Osteocyte (in vitro differentiated cells): ENCODE measurements around the gene FBXL13. TPM values are rescaled to one million over a fixed set of nuclear protein-coding genes. Genes with fewer than 3 reads are reported as not detected.

ENCODE experiments used
- DNase-seq: peaks from one replicate; pipeline ENCODE4 v3.0.0; 2021; ENCODE audit warnings: mixed read lengths; ENCODE audit not compliant: unreplicated experiment; ENCODE audit errors: extremely low spot score
- H3K27ac Mint-ChIP-seq: one replicate; pipeline ENCODE4 v1.8.0; 2021; ENCODE audit warnings: mild to moderate bottlenecking, mixed read lengths; ENCODE audit not compliant: unreplicated experiment
- H3K27me3 Mint-ChIP-seq: one replicate; pipeline ENCODE4 v1.8.0; 2021; ENCODE audit warnings: mixed read lengths; ENCODE audit not compliant: unreplicated experiment
- H3K36me3 Mint-ChIP-seq: one replicate; pipeline ENCODE4 v1.8.0; 2021; ENCODE audit warnings: mixed read lengths; ENCODE audit not compliant: unreplicated experiment
- H3K4me1 Mint-ChIP-seq: one replicate; pipeline ENCODE4 v1.8.0; 2021; ENCODE audit warnings: mixed read lengths; ENCODE audit not compliant: unreplicated experiment
- H3K4me3 Mint-ChIP-seq: one replicate; pipeline ENCODE4 v1.8.0; 2021; ENCODE audit warnings: mild to moderate bottlenecking, moderate library complexity, mixed read lengths; ENCODE audit not compliant: unreplicated experiment
- H3K9me3 Mint-ChIP-seq: one replicate; pipeline ENCODE4 v1.8.0; 2021; ENCODE audit warnings: mixed read lengths; ENCODE audit not compliant: unreplicated experiment
- CTCF ChIP-seq: fragments of 200-600 bp; sonication (generic); IDR thresholded peaks from 2 replicates; pipeline ENCODE4 v1.5.0; 2021; ENCODE audit warnings: antibody characterized with exemption, mild to moderate bottlenecking, moderate library complexity
- total RNA-seq: library from RNA; stranded (reverse); gene quantifications from 2 replicates; pipeline ENCODE4 v1.2.1, GENCODE V29; 2021

The FBXL13 gene
- total RNA-seq, 1 donor from 2014 or later = 0.83 TPM

GRCh38 chr7:102859084-102859798 lies 215.4 kb downstream of the FBXL13 start:
- Mint-ChIP-seq H3K4me1 (peaks cover 29% of the 10 kb centered on the region), H3K27ac (peak overlapping the region; percentile 80), H3K4me3 (no peak overlapping the region), H3K9me3 (no peaks in the 10 kb centered on the region), H3K27me3 (no peaks in the 10 kb centered on the region), H3K36me3 (no peaks in the 10 kb centered on the region)
- DNase-seq = no peak
- no peak for TF ChIP-seq CTCF

- DNase-seq = no peak
- peaks cover 10% of the 10 kb centered on the region for H3K36me3 Mint-ChIP-seq
- H3K4me1 Mint-ChIP-seq = peaks cover 23% of the 10 kb centered on the region
- H3K27me3 Mint-ChIP-seq = no peaks in the 10 kb centered on the region
- H3K4me3 Mint-ChIP-seq = no peak overlapping the region
- H3K27ac Mint-ChIP-seq = no peak overlapping the region
- peaks cover 12% of the 10 kb centered on the region for H3K9me3 Mint-ChIP-seq
- no peak for TF ChIP-seq CTCF
Measured at GRCh38 chr7:102856036-102856435, 218.6 kb downstream of the FBXL13 start.

GRCh38 chr7:102849538-102849937 lies 225.1 kb downstream of the FBXL13 start:
- Mint-ChIP-seq H3K9me3 (peaks cover 12% of the 10 kb centered on the region), H3K4me1 (no peaks in the 10 kb centered on the region), H3K36me3 (peaks cover 10% of the 10 kb centered on the region), H3K4me3 (no peak overlapping the region), H3K27me3 (no peaks in the 10 kb centered on the region), H3K27ac (no peak overlapping the region)
- no peak for TF ChIP-seq CTCF
- DNase-seq = no peak

GRCh38 chr7:102849079-102849478 lies 225.5 kb downstream of the FBXL13 start:
- H3K36me3 Mint-ChIP-seq = peaks cover 10% of the 10 kb centered on the region
- no peak for TF ChIP-seq CTCF
- H3K4me1 Mint-ChIP-seq = no peaks in the 10 kb centered on the region
- H3K9me3 Mint-ChIP-seq = peaks cover 12% of the 10 kb centered on the region
- H3K27me3 Mint-ChIP-seq = no peaks in the 10 kb centered on the region
- no peak overlapping the region for H3K27ac Mint-ChIP-seq
- no peak for DNase-seq
- H3K4me3 Mint-ChIP-seq = no peak overlapping the region

GRCh38 chr7:102845346-102845745 lies 229.2 kb downstream of the FBXL13 start:
- H3K27me3 Mint-ChIP-seq = no peaks in the 10 kb centered on the region
- DNase-seq = no peak
- H3K4me1 Mint-ChIP-seq = peaks cover 7% of the 10 kb centered on the region
- no peak for TF ChIP-seq CTCF
- H3K36me3 Mint-ChIP-seq = peaks cover 9% of the 10 kb centered on the region
- no peak overlapping the region for H3K27ac Mint-ChIP-seq
- no peak overlapping the region for H3K4me3 Mint-ChIP-seq
- H3K9me3 Mint-ChIP-seq = peaks cover 5% of the 10 kb centered on the region
